Measurements from ENCODE around the gene LRIG2. TPM values are rescaled to one million over a fixed set of nuclear protein-coding genes. Genes with fewer than 3 reads are reported as not detected.

LRIG2 gene
- total RNA-seq (2016; rRNA removed; fragmentation: Illumina TruSeq; extraction: Trizol) (3.3 and 8.1 TPM in 2 replicates), polyA plus RNA-seq (2011; rRNA removed) (12.2 and 14.2 TPM in 2 replicates), polyA minus RNA-seq (2011; rRNA and poly(A)+ RNA removed; ENCODE audit: low replicate concordance) (21.0 and 29.4 TPM in 2 replicates), Bru-seq, nascent RNA (percentile 78 among the genes with signal in this experiment), BruChase-seq, experiment 1, labeled RNA remaining after a 6-hour chase (percentile 79 among the genes with signal in this experiment), BruChase-seq, experiment 2, labeled RNA remaining after a 2-hour chase (percentile 82 among the genes with signal in this experiment)
- 3.3 and 3.6 TPM in 2 replicates for total RNA-seq (2016; cell fraction: cytosol; rRNA removed; fragmentation: Illumina TruSeq; extraction: Trizol; ENCODE audit: low read depth)
- 4.1 and 7.4 TPM in 2 replicates for total RNA-seq (2016; cell fraction: insoluble cytoplasmic fraction; rRNA removed; fragmentation: Illumina TruSeq; extraction: Trizol)
- total RNA-seq (2016; cell fraction: membrane; rRNA removed; fragmentation: Illumina TruSeq; extraction: Trizol): 3.8 and 4.3 TPM in 2 replicates
- 13.3 and 14.4 TPM in 2 replicates for total RNA-seq (2016; cell fraction: nucleus; rRNA removed; fragmentation: Illumina TruSeq; extraction: Trizol)
- 6.7 and 8.7 TPM in 2 replicates for polyA plus RNA-seq (2011; cell fraction: cytosol; rRNA removed)
- polyA plus RNA-seq (2011; cell fraction: nucleus; rRNA removed): 16.4 and 16.6 TPM in 2 replicates
- polyA plus RNA-seq (2012): 6.2 and 6.8 TPM in 2 replicates
- polyA plus RNA-seq (2016; cell fraction: cytosol; fragmentation: Illumina TruSeq; extraction: Trizol; ENCODE audit: low read depth): 0.43 and 0.47 TPM in 2 replicates
- polyA plus RNA-seq (2016; cell fraction: insoluble cytoplasmic fraction; fragmentation: Illumina TruSeq; extraction: Trizol; ENCODE audit: low read depth): 1.8 and 2.6 TPM in 2 replicates
- 0.72 and 0.82 TPM in 2 replicates for polyA plus RNA-seq (2016; cell fraction: membrane; fragmentation: Illumina TruSeq; extraction: Trizol; ENCODE audit: low read depth)
- 18.2 and 20.6 TPM in 2 replicates for polyA plus RNA-seq (2016; cell fraction: nucleus; fragmentation: Illumina TruSeq; extraction: Trizol; ENCODE audit: insufficient read depth, low read depth)
- 9.3 and 12.0 TPM in 2 replicates for polyA minus RNA-seq (2011; cell fraction: cytosol; rRNA and poly(A)+ RNA removed)
- polyA minus RNA-seq (2011; cell fraction: nucleus; rRNA and poly(A)+ RNA removed): 31.7 and 34.6 TPM in 2 replicates
- long read RNA-seq, experiment 1, partial matches to known transcripts: 0 of 1 reads
- long read RNA-seq, experiment 1, other reads (novel, unspliced or antisense): 1 of 1 reads
- long read RNA-seq, experiment 2, full-length matches to known transcripts: 1 of 9 reads
- long read RNA-seq, experiment 2, partial matches to known transcripts: 1 of 9 reads
- long read RNA-seq, experiment 2, other reads (novel, unspliced or antisense): 7 of 9 reads

DNA sequence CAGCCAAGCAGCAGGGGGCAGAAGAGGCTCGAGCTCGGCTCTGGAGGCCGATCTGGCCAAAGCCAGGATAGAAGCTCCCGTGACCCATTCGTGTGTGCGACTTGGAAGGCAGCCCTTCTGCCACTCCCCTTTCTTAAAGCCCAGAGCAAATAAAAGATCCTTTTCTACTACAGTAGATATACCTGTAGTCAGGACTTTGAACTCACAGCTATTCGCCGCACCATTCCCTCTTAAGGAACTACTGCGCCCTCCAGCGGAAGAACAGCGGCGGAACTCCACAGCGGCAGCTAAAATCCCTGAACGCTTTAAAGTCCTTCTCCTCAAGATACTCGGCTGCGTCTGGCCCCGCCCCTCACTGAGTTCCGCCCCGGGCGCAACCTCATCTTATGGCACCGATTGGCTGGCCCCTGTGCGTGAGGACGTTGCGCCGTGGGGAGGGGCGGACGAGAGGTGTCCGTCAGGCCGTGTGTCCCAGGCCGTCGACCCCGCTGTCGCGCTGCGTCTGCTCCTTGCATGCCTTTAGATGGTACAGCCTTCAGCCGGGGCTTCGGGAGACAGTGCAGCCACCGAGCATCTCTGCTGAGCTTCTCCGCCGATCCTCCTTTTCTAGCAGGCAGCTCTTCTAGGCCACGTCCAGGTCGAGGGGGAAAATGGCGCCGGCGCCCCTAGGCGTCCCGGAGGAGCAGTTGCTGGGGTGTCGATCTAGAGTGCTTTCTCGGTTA, at the start of gene LRIG2:
TSS of gene LRIG2 (plus strand) at position 442 of the 722 bp plus-strand sequence. CDS start at position 651, 209 bp downstream.
- no TSS peak for BruUV-seq (replicated peaks)
- H3K4me3 ChIP-seq (replicated peaks in 1 of 3; ENCODE audit: insufficient read depth in 1 of 3, low read depth in 2 of 3, low read length in 3 of 3): peak within 1 kb of the TSS; percentile 80 to 91 (median 86)
- TF ChIP-seq NFE2L2 (IDR thresholded peaks at IDR 0.05; ENCODE audit: low read length) (no peak), MIER3 (CRISPR knock-in tag; IDR thresholded peaks at IDR 0.05; ENCODE audit: borderline replicate concordance) (no peak; the same call in 1 of the 2 replicates), ZSCAN22 (CRISPR knock-in tag; IDR thresholded peaks at IDR 0.05) (no peak), NFIB (CRISPR knock-in tag; IDR thresholded peaks at IDR 0.05; ENCODE audit: borderline replicate concordance) (no peak), ZNF816 (CRISPR knock-in tag; IDR thresholded peaks at IDR 0.05; ENCODE audit: borderline replicate concordance) (peak; percentile 83; the same call in 1 of the 2 replicates), GPN1 (CRISPR knock-in tag; IDR thresholded peaks at IDR 0.05; ENCODE audit: borderline replicate concordance) (no peak), MATR3 (CRISPR knock-in tag; IDR thresholded peaks at IDR 0.05) (no peak), BHLHE40 (IDR thresholded peaks at IDR 0.05; ENCODE audit: low read length) (no peak; the same call in 1 of the 2 replicates), TP53 (CRISPR knock-in tag; conservative IDR thresholded peaks at IDR 0.05) (peak; percentile 55; the same call in 1 of the 2 replicates), JUND (CRISPR knock-in tag; IDR thresholded peaks at IDR 0.05) (0 out of 2 replicates have a peak, but pooled peaks have one; percentile 5), MYC (CRISPR knock-in tag; IDR thresholded peaks at IDR 0.05; ENCODE audit: borderline replicate concordance) (peak; percentile 63; the same call in 1 of the 2 replicates), ZNF446 (CRISPR knock-in tag; IDR thresholded peaks at IDR 0.05) (no peak), TBX2 (CRISPR knock-in tag; IDR thresholded peaks at IDR 0.05; ENCODE audit: borderline replicate concordance) (peak; percentile 93)
- TF ChIP-seq, protein P1, sequence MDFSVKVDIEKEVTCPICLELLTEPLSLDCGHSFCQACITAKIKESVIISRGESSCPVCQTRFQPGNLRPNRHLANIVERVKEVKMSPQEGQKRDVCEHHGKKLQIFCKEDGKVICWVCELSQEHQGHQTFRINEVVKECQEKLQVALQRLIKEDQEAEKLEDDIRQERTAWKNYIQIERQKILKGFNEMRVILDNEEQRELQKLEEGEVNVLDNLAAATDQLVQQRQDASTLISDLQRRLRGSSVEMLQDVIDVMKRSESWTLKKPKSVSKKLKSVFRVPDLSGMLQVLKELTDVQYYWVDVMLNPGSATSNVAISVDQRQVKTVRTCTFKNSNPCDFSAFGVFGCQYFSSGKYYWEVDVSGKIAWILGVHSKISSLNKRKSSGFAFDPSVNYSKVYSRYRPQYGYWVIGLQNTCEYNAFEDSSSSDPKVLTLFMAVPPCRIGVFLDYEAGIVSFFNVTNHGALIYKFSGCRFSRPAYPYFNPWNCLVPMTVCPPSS (IDR thresholded peaks at IDR 0.05): no peak

More for the DNA sequence above, at the start of gene LRIG2:
- Histone ChIP-seq H3K79me2 (ENCODE audit: insufficient read depth, low read length) (peaks cover 31% of the 10 kb centered on the region), H3K9me3 (ENCODE audit: low read length) (no peaks in the 10 kb centered on the region), H3K9ac (ENCODE audit: insufficient read depth, low read depth, low read length) (peak within 1 kb of the TSS; percentile 77), H3K4me1 (ENCODE audit: insufficient read depth, low read length) (peaks cover 35% of the 10 kb centered on the region), H3K36me3 (replicated peaks in 1 of 2; ENCODE audit: control insufficient read depth in 1 of 2, insufficient read depth in 2 of 2, low read length in 2 of 2) (no peaks in the 10 kb centered on the region; a peak in 1 of 5 replicates), H2AFZ (ENCODE audit: low read length) (peak within 1 kb of the TSS; percentile 66), H3K27me3 (ENCODE audit: control insufficient read depth in 1 of 2, insufficient read depth in 2 of 2, low read length in 2 of 2) (no peaks in the 10 kb centered on the region), H4K20me1 (ENCODE audit: insufficient read depth, low read length) (peaks cover 8% of the 10 kb centered on the region; the same call in 1 of the 2 replicates), H3K4me2 (ENCODE audit: low read depth, low read length) (peak within 1 kb of the TSS; percentile 85), H3K27ac (ENCODE audit: extremely low read length, insufficient read depth, low read length) (peak within 1 kb of the TSS; percentile 81)
- FAIRE-seq (peak; percentile 96), ATAC-seq (peak; percentile 97), DNase-seq (ENCODE audit: low spot score) (peak; percentile 91)
- ChIA-PET CTCF (ENCODE audit: low intra/inter-chr PET ratio, low total read pairs) (interaction anchor here (0.5 to 1.6 kb wide), 4 partner anchors 192 to 694 kb away, joined by 3 to 15 read pairs (median 3); partner anchors contain the start of gene MAGI3), POLR2A (interaction anchor here (0.5 to 2.2 kb wide), 25 partner anchors 9 to 740 kb away, joined by 3 to 13 read pairs (median 4); partner anchors contain the start of genes PPM1J, RSBN1 and SLC16A1)
- in situ Hi-C loops (cut with HindIII; ENCODE audit: extremely low pct_ligation_motif_present, low pct_unique_long_range_greater_than_20kb) (no loop called here), intact Hi-C loops (cut with micrococcal nuclease; ENCODE audit: unreplicated experiment) (loop anchor here (2.0 kb wide), 2 partner anchors 358 to 606 kb away; partner anchors contain the start of gene PPM1J)
- 0% methylated on average over 23 of the region's 49 CpGs for WGBS (ENCODE audit: low lambda C conversion rate)

All from HepG2 (cell line).